PC-9 (cell line): ENCODE data around the gene SLC38A3. TPM values are rescaled to one million over a fixed set of nuclear protein-coding genes. Genes with fewer than 3 reads are reported as not detected.

Experiments
- BruUV-seq: library from RNA; stranded (reverse); fragments of 400-500 nt; replicated peaks from 2 replicates; lab custom pipeline; 2021; lab: Mats Ljungman, UMichigan
- CTCF ChIA-PET: fragments of 300-600 bp; sonication (Branson Sonifier 250); formaldehyde crosslinking; loops from one replicate; lab custom pipeline; 2022; ENCODE audit warnings: antibody characterized with exemption; lab: Charles Lee
- POLR2A ChIA-PET: fragments of 300-600 bp; sonication (Branson Sonifier 250); formaldehyde crosslinking; loops from one replicate; lab custom pipeline; 2022; ENCODE audit warnings: antibody characterized with exemption; ENCODE audit not compliant: unreplicated experiment; lab: Charles Lee
- DNase-seq, 2 experiments: peaks; one replicate each; pipeline versions ENCODE4 v3.0.0 to v3.0.0-alpha.2; 2015 to 2022; ENCODE audit warnings: mixed read lengths in 1 of 2
- H2AFZ ChIP-seq: fragments of 200-600 bp; sonication (generic); 2 replicates; pipeline ENCODE4 v1.8.1; 2017; ENCODE audit warnings: antibody characterized with exemption
- H3F3A ChIP-seq: fragments of 200-600 bp; sonication (generic); 2 replicates; pipeline ENCODE4 v1.8.1; 2017; ENCODE audit warnings: antibody characterized with exemption, mild to moderate bottlenecking, low read depth; ENCODE audit not compliant: insufficient read depth
- H3K27ac ChIP-seq: fragments of 200-600 bp; sonication (generic); 2 replicates; pipeline ENCODE4 v1.6.1; 2016; ENCODE audit warnings: mixed run types
- H3K27me3 ChIP-seq: fragments of 200-600 bp; sonication (generic); 2 replicates; pipeline ENCODE4 v1.6.1; 2016; ENCODE audit warnings: low read depth, mixed run types; ENCODE audit not compliant: insufficient read depth
- H3K36me3 ChIP-seq: fragments of 200-600 bp; sonication (generic); 2 replicates; pipeline ENCODE4 v1.6.1; 2016; ENCODE audit warnings: low read depth, mixed run types
- H3K4me1 ChIP-seq: fragments of 200-600 bp; sonication (generic); replicated peaks from 2 replicates; pipeline ENCODE4 v1.6.1; 2016; ENCODE audit warnings: mixed run types; ENCODE audit not compliant: insufficient read depth
- H3K4me2 ChIP-seq: fragments of 200-600 bp; sonication (generic); 2 replicates; pipeline ENCODE4 v1.6.1; 2017; ENCODE audit warnings: mixed run types
- H3K4me3 ChIP-seq: fragments of 200-600 bp; sonication (generic); 2 replicates; pipeline ENCODE4 v1.6.1; 2016; ENCODE audit warnings: mixed run types
- H3K79me2 ChIP-seq: fragments of 200-600 bp; sonication (generic); 2 replicates; pipeline ENCODE4 v1.6.1; 2017; ENCODE audit warnings: low read depth, mixed run types
- H3K9me2 ChIP-seq: fragments of 200-600 bp; sonication (generic); 2 replicates; pipeline ENCODE4 v1.8.1; 2017; ENCODE audit warnings: mild to moderate bottlenecking; ENCODE audit not compliant: insufficient read depth
- H3K9me3 ChIP-seq: fragments of 200-600 bp; sonication (generic); 2 replicates; pipeline ENCODE4 v1.8.1; 2016; ENCODE audit warnings: low read depth; ENCODE audit not compliant: insufficient read depth
- H4K20me1 ChIP-seq: fragments of 200-600 bp; sonication (generic); 2 replicates; pipeline ENCODE4 v1.8.1; 2017; ENCODE audit not compliant: insufficient read depth
- EZH2 ChIP-seq: fragments of 200-600 bp; sonication (generic); IDR thresholded peaks from 2 replicates; pipeline ENCODE4 v1.8.0; 2017; ENCODE audit warnings: antibody characterized with exemption, low read depth
- intact Hi-C: fragments of 100-400 bp; cut with micrococcal nuclease; formaldehyde crosslinking; loops from one replicate; pipeline ENCODE4 v1.10.0; 2022; ENCODE audit not compliant: unreplicated experiment
- total RNA-seq: library from RNA; stranded (reverse); gene quantifications from 2 replicates; pipeline ENCODE4 v1.2.3, GENCODE V29; 2021
- TF ChIP-seq, protein P1 (sequence below): fragments of 200-600 bp; sonication (generic); conservative IDR thresholded peaks from 2 replicates; pipeline ENCODE4 v1.6.1; 2017; ENCODE audit warnings: mixed run types, antibody characterized with exemption, mild to moderate bottlenecking, moderate library complexity

The SLC38A3 gene
- total RNA-seq, 1 experiment from 2014 or later: 0.37 TPM

DNA sequence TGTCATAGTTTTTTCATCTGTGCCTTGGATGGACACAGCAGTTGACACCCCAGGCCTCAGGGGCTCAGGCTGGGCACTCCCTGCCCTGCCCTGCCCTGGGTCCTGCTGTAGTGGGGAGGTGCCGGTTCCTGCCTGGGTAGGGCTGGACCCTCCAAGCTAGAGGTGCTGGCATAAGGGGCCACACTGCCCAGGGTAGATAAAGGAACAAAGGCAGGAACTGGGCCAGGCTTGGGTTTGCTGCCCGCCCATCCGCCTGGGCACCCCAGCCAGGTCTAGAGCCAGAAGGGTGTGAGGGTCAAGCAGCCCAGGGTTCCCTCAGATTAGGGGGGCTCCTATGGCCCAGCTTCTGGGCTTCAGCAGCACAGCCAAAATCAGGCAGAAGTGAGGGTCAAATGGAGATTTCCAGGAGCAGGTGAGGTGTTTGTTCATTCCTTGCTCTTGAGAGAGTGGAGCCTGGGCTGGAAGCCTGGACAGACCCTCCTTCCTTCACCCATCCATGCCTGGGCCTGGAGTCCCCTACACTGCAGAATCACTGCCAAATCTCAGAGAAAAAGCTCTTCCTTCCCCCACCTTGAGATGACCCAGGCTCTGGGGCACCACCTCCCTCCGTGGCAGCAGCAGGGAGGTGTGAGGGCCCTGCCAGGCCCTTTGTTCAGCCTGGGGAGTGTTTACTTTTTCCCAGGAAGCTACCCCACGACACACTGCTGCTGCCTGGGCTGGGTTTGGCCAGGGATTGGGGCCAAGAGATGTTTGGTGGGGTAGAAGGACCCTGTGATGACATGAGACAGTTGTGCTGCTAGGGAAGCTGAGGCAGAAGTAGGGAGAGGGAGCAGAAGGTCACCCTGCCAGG lies 42.8 kb upstream of the SLC38A3 start:
- peaks cover 3% of the 10 kb centered on the region; the same call in 1 of the 2 replicates for H3F3A ChIP-seq
- intact Hi-C loops: no loop called here
- no peaks in the 10 kb centered on the region for H4K20me1 ChIP-seq
- H3K27ac ChIP-seq: no peak overlapping the region
- ChIA-PET CTCF (interaction anchor here (0.6 to 0.9 kb wide), 2 partner anchors 30 to 1117 kb away, joined by 3 to 4 read pairs; no protein-coding TSS in a partner anchor), POLR2A (no interaction called here)
- BruUV-seq: no TSS peak
- no peak overlapping the region for H3K4me3 ChIP-seq
- peaks cover 38% of the 10 kb centered on the region for H3K4me1 ChIP-seq
- H3K4me2 ChIP-seq: no peak overlapping the region; the same call in 1 of the 2 replicates
- no peaks in the 10 kb centered on the region for H3K27me3 ChIP-seq
- H3K36me3 ChIP-seq: no peaks in the 10 kb centered on the region
- TF ChIP-seq, protein P1, sequence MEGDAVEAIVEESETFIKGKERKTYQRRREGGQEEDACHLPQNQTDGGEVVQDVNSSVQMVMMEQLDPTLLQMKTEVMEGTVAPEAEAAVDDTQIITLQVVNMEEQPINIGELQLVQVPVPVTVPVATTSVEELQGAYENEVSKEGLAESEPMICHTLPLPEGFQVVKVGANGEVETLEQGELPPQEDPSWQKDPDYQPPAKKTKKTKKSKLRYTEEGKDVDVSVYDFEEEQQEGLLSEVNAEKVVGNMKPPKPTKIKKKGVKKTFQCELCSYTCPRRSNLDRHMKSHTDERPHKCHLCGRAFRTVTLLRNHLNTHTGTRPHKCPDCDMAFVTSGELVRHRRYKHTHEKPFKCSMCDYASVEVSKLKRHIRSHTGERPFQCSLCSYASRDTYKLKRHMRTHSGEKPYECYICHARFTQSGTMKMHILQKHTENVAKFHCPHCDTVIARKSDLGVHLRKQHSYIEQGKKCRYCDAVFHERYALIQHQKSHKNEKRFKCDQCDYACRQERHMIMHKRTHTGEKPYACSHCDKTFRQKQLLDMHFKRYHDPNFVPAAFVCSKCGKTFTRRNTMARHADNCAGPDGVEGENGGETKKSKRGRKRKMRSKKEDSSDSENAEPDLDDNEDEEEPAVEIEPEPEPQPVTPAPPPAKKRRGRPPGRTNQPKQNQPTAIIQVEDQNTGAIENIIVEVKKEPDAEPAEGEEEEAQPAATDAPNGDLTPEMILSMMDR: no peak
- no peak for TF ChIP-seq EZH2
- no peaks in the 10 kb centered on the region for H3K9me2 ChIP-seq
- H2AFZ ChIP-seq: no peak overlapping the region
- H3K79me2 ChIP-seq: no peaks in the 10 kb centered on the region
- DNase-seq: no peak
- no peaks in the 10 kb centered on the region for H3K9me3 ChIP-seq

DNA sequence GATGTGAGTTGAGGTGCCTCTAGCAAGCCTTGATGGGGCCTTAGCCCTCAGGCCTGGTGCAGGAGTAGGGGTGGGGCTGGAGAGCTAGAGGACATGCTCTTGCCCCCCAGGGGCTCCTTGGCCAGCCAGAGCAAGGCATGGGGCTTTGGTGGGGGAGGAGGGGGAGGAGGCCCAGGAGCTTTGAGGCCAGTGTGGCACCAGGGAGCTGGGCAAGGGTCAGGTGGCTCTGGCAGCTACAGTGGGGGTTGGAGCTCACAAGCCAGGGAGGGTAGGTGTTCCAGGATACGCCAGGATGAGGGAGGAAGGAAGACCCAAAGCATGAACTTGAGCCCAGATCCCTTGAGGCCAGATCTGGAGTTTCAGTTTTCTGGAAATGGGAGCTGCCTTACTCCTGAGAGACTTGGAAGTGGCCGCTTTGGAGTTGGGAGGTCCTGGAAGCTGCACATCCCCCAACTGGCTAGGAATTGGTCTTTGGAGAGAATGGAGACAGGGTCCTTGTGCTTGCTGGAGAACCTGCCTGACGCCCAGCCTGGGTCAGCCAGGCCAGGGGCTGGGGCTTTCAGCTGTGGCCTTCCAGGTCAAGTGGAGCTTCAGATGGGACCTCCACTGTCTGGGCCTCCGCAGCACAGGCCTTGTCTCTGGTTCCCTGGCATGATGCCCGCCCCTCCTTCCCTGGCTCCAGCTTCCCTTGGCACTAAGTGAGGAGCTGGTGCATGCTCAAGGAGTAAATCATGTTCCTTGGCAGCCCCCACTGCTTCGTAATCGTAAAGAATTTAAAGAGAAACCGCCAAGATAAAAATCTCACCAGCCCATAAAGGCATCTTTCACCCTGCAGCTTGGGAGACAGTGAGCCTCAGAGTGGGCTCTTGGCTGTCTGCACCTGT lies 41.3 kb upstream of the SLC38A3 start:
- POLR2A ChIA-PET: interaction anchor here (0.5 to 0.6 kb wide), 4 partner anchors 19 to 694 kb away, joined by 3 to 24 read pairs (median 5); partner anchors contain the start of gene DAG1
- H4K20me1 ChIP-seq: no peaks in the 10 kb centered on the region
- H3K36me3 ChIP-seq: no peaks in the 10 kb centered on the region
- no peaks in the 10 kb centered on the region for H3K9me3 ChIP-seq
- H2AFZ ChIP-seq: no peak overlapping the region
- peaks cover 3% of the 10 kb centered on the region; the same call in 1 of the 2 replicates for H3F3A ChIP-seq
- no TSS peak for BruUV-seq
- no peaks in the 10 kb centered on the region for H3K9me2 ChIP-seq
- intact Hi-C loops: no loop called here
- peak; percentile 85 to 90 for DNase-seq
- no peak overlapping the region for H3K27ac ChIP-seq
- CTCF ChIA-PET: interaction anchor here (0.6 kb wide), 1 partner anchor 101 kb away, joined by 3 read pairs; no protein-coding TSS in a partner anchor
- H3K4me1 ChIP-seq: peaks cover 38% of the 10 kb centered on the region
- H3K79me2 ChIP-seq: no peaks in the 10 kb centered on the region
- H3K27me3 ChIP-seq: no peaks in the 10 kb centered on the region
- TF ChIP-seq, protein P1: no peak
- TF ChIP-seq EZH2: no peak
- peak overlapping the region; percentile 46 for H3K4me2 ChIP-seq
- no peak overlapping the region for H3K4me3 ChIP-seq

DNA sequence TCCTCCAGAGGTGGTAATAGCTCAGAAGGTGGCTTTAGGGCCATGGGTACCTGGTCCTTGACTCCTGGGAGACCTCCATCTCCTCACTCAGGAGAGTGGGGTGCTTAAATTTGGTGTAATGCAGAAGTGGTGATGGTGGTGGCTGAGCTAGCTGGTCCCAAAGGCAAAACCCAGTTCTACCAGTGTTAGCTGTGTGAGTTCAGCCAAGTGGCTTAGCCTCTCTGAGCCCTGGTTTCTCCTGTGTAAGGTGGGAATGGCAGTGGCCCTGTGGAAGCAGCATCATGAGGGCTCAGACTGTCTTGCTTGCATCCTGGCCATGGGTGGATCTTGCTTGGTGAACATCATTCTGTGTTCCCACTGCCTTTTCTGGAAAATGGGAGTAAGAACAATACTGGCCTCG lies 40.6 kb upstream of the SLC38A3 start:
- Histone ChIP-seq H3K36me3 (no peaks in the 10 kb centered on the region), H3K79me2 (no peaks in the 10 kb centered on the region), H3K27me3 (no peaks in the 10 kb centered on the region), H4K20me1 (no peaks in the 10 kb centered on the region), H3F3A (peaks cover 3% of the 10 kb centered on the region; the same call in 1 of the 2 replicates), H3K9me3 (no peaks in the 10 kb centered on the region), H3K27ac (no peak overlapping the region), H3K4me1 (peaks cover 38% of the 10 kb centered on the region), H3K4me3 (no peak overlapping the region), H2AFZ (no peak overlapping the region), H3K9me2 (no peaks in the 10 kb centered on the region), H3K4me2 (peak overlapping the region; percentile 46; the same call in 1 of the 2 replicates)
- BruUV-seq: no TSS peak
- TF ChIP-seq, protein P1: no peak
- no peak for TF ChIP-seq EZH2
- ChIA-PET CTCF (no interaction called here), POLR2A (interaction anchor here (0.5 to 0.6 kb wide), 2 partner anchors 188 to 300 kb away, joined by 3 to 6 read pairs; no protein-coding TSS in a partner anchor)
- no peak for DNase-seq
- intact Hi-C loops: no loop called here
